BE2C (cell line): Measurements from ENCODE around the gene OR2AE1. TPM values are rescaled to one million over a fixed set of nuclear protein-coding genes. Genes with fewer than 3 reads are reported as not detected.

Experiments
- DNase-seq: peaks from one replicate; pipeline ENCODE4 v3.0.0-alpha.2; 2020
- H3K27me3 ChIP-seq: fragments of 250-450 bp; sonication (Bioruptor Pico); 2 replicates; pipeline ENCODE4 v1.5.1; 2020; ENCODE audit warnings: mild to moderate bottlenecking
- H3K36me3 ChIP-seq: fragments of 250-450 bp; sonication (Bioruptor Pico); 2 replicates; pipeline ENCODE4 v1.5.1; 2020; ENCODE audit warnings: mild to moderate bottlenecking
- H3K4me1 ChIP-seq: fragments of 250-450 bp; sonication (Bioruptor Pico); 2 replicates; pipeline ENCODE4 v1.5.1; 2020
- H3K4me3 ChIP-seq: 2 replicates; pipeline ENCODE4 v1.5.1; 2011; ENCODE audit warnings: low read depth, low read length
- H3K9me3 ChIP-seq: fragments of 250-450 bp; sonication (Bioruptor Pico); 2 replicates; pipeline ENCODE4 v1.5.1; 2020
- polyA plus RNA-seq: library from polyadenylated mRNA; unstranded; fragments of >200 nt; gene quantifications from one replicate; pipeline ENCODE4 v1.2.1, GENCODE V29; 2012; ENCODE audit warnings: low read depth, missing spikeins; ENCODE audit not compliant: insufficient read length, insufficient read depth
- TF ChIP-seq, protein P1 (sequence below): IDR thresholded peaks from 2 replicates; pipeline ENCODE4 v1.5.1; 2012; ENCODE audit warnings: mild to moderate bottlenecking, low read depth, low read length

OR2AE1 gene
- 0.56 TPM for polyA plus RNA-seq

DNA sequence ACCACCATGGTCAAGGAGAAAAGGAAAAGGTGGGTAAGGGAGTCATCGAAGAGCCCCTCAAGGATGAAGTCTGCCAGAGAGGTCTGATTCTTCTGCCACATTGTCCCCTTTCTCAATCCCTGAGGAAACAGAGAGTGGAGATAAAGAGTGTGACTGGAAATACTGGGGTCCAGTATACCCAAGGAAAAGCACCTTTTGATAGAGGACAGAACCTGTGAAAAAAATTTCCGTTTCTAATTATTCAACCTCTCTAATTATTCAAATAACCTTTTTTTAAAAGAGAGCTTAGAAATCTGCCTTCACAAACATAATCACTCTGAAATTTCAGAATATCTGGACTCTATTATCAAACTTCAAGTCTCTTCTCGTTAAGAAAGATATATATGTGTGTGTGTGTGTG is at the start of gene OR2AE1:
Gene OR2AE1 (minus strand): TSS at position 101 of the 400 bp plus-strand sequence. CDS start 0 bp downstream, at position 101.
- no peak within 1 kb of the TSS for H3K4me3 ChIP-seq
- TF ChIP-seq, protein P1, sequence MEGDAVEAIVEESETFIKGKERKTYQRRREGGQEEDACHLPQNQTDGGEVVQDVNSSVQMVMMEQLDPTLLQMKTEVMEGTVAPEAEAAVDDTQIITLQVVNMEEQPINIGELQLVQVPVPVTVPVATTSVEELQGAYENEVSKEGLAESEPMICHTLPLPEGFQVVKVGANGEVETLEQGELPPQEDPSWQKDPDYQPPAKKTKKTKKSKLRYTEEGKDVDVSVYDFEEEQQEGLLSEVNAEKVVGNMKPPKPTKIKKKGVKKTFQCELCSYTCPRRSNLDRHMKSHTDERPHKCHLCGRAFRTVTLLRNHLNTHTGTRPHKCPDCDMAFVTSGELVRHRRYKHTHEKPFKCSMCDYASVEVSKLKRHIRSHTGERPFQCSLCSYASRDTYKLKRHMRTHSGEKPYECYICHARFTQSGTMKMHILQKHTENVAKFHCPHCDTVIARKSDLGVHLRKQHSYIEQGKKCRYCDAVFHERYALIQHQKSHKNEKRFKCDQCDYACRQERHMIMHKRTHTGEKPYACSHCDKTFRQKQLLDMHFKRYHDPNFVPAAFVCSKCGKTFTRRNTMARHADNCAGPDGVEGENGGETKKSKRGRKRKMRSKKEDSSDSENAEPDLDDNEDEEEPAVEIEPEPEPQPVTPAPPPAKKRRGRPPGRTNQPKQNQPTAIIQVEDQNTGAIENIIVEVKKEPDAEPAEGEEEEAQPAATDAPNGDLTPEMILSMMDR, result no peak
- DNase-seq, result no peak
- peaks cover 21% of the 10 kb centered on the region for H3K27me3 ChIP-seq
- no peaks in the 10 kb centered on the region; the same call in 1 of the 2 replicates for H3K9me3 ChIP-seq
- no peaks in the 10 kb centered on the region for H3K4me1 ChIP-seq
- H3K36me3 ChIP-seq, result no peaks in the 10 kb centered on the region

- TF ChIP-seq, protein P1, result no peak
These were observed 49.5 kb upstream of the OR2AE1 start for GRCh38 chr7:99926321-99926720.

DNA sequence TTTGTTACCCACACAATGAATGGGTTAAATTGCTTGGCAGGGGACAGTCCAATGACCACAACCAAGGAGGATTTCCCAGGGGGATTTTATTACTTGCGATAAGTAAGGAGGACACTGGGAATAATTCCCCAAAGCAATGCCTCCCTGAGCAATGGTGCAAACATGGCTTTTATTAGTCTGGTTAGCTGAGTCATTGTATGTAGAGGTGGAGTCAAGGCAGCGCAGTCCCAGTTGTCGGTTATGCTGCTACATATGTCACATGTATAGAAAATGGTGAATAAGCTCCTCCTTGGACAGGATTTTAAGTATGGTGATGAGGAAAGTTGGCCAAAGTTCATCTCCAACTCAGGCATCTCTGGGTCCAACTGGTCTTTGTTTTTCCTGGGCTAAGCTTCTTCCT is 46.4 kb upstream of the OR2AE1 start:
- TF ChIP-seq, protein P1, result no peak
- Histone ChIP-seq H3K9me3 (no peaks in the 10 kb centered on the region), H3K4me3 (no peak overlapping the region), H3K36me3 (peaks cover 2% of the 10 kb centered on the region; the same call in 1 of the 2 replicates), H3K27me3 (peaks cover 9% of the 10 kb centered on the region; the same call in 1 of the 2 replicates), H3K4me1 (no peaks in the 10 kb centered on the region)
- DNase-seq, result no peak

More at GRCh38 chr7:99926321-99926720, 49.5 kb upstream of the OR2AE1 start:
- Histone ChIP-seq H3K27me3 (peaks cover 14% of the 10 kb centered on the region; the same call in 1 of the 2 replicates), H3K4me1 (no peaks in the 10 kb centered on the region), H3K9me3 (no peaks in the 10 kb centered on the region), H3K4me3 (no peak overlapping the region), H3K36me3 (no peaks in the 10 kb centered on the region)
- no peak for DNase-seq

DNA sequence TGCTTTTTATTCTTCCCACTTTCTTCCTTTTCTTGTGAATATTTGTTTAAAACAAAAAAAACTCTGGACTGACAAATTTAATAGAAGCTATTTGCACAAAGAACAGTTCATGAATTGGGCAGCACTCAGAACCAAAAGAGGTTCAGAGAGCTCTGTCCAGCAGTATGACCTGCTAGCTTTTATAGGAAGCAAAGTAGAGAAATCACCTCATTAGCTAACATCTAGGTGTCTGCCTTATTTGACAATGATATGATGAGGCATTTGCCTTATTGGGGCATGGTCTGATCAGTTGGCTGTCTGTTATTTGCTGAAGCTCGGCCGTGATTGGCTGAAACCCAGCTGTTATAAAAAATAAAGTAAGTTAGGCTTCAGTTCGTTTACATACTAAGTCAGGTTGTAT is 43.3 kb upstream of the OR2AE1 start:
- no peaks in the 10 kb centered on the region for H3K9me3 ChIP-seq
- DNase-seq, result no peak
- TF ChIP-seq, protein P1, result no peak

DNA sequence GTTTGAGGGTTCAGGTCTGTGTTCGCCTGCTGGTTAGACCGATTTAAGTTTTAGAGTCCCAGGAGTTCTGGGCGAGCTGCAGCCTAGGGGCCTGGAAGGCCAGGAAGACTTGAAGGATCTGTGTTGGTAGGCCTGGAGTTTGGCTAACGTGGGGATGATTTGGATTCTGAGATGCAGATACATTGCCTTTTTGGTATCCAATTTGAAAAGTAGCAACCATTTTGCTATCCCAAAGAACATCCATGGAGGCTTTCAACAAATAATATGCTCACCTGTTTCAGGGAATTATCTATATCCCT is 42.9 kb upstream of the OR2AE1 start:
- Histone ChIP-seq H3K4me3 (peak overlapping the region; percentile 81), H3K36me3 (peaks cover 8% of the 10 kb centered on the region), H3K27me3 (no peaks in the 10 kb centered on the region; the same call in 1 of the 2 replicates), H3K4me1 (no peaks in the 10 kb centered on the region; the same call in 1 of the 2 replicates), H3K9me3 (no peaks in the 10 kb centered on the region)
- TF ChIP-seq, protein P1, result no peak
- DNase-seq, result no peak

More for the DNA sequence above, 43.3 kb upstream of the OR2AE1 start:
- Histone ChIP-seq H3K27me3 (no peaks in the 10 kb centered on the region; the same call in 1 of the 2 replicates), H3K4me3 (peak overlapping the region; percentile 81), H3K36me3 (peaks cover 8% of the 10 kb centered on the region), H3K4me1 (no peaks in the 10 kb centered on the region; the same call in 1 of the 2 replicates)

GRCh38 chr7:99918959-99919813 is 42.4 kb upstream of the OR2AE1 start, which contains the start of gene TRIM4:
Gene TRIM4, minus strand, starts transcription at chr7:99919530. Its CDS starts 129 bp downstream, at chr7:99919401.
- DNase-seq, result peak; percentile 86
- Histone ChIP-seq H3K36me3 (peaks cover 8% of the 10 kb centered on the region), H3K4me3 (peak within 1 kb of the TSS; percentile 81), H3K4me1 (no peaks in the 10 kb centered on the region; the same call in 1 of the 2 replicates), H3K9me3 (no peaks in the 10 kb centered on the region), H3K27me3 (no peaks in the 10 kb centered on the region; the same call in 1 of the 2 replicates)
- TF ChIP-seq, protein P1, result no peak
